Measurements from ENCODE around the gene SNTG2. TPM values are rescaled to one million over a fixed set of nuclear protein-coding genes. Genes with fewer than 3 reads are reported as not detected.

The SNTG2 gene
- total and polyA plus RNA-seq, 10 of the 15 experiments (the other 5 are each of a cell fraction or from before 2014, with no cell fraction given), result not detected

DNA sequence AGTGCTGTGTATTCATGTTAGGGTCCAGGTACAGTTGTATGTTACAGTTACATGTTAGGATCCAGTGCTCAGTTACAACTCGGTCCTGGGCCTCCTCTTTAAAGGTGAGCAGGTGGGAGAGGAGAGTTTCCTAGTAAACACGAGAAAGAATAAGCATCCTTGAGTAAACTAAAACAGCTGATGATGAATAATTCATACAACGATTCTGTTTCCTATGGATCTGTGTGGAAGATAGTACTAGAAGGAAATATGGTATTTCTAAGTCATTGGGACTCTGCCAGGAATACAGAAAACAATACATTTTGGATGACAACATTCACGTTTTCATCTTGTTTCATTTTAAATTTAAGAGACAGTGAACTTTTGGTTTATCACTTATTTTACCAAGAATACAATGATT lies 29.5 kb downstream of the SNTG2 start (continued):
- TF ChIP-seq NRF1 (conservative IDR thresholded peaks at IDR 0.05; ENCODE audit: low read depth, low read length) (no peak), NFIC (IDR thresholded peaks at IDR 0.05; ENCODE audit: low read depth, low read length) (no peak), HDGF (IDR thresholded peaks at IDR 0.05) (no peak), TAF1 (IDR thresholded peaks at IDR 0.05; ENCODE audit: borderline replicate concordance, low read depth, low read length) (no peak)
- TF ChIP-seq, protein P1, sequence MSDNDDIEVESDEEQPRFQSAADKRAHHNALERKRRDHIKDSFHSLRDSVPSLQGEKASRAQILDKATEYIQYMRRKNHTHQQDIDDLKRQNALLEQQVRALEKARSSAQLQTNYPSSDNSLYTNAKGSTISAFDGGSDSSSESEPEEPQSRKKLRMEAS (IDR thresholded peaks at IDR 0.05; ENCODE audit: low read depth, low read length), result no peak

DNA sequence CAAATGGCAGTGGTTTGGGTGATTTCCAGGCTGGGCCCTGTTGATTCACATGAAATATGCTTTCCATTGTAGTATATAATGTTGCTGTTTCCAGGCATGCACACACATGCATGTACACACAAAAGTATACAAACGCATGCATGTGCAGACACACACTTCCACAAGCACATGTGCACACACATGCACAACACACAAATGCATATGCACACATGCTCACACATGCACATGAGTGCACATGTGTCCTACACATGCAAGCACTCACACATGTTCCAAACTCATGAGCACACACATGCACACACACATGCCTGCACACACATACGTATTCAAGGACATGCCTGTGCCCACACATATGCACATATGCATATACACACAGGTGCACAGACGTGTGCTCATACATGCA lies 30.6 kb downstream of the SNTG2 start:
- ChIA-PET SMC1A (ENCODE audit: uncharacterized antibody, unreplicated experiment) (interaction anchor here (1.3 kb wide), 1 partner anchor 12 kb away, joined by 3 read pairs; no protein-coding TSS in a partner anchor), POLR2A (no interaction called here), RAD21 (ENCODE audit: unreplicated experiment) (no interaction called here), CTCF (no interaction called here)
- Histone ChIP-seq H3K27me3 (replicated peaks in 1 of 2; ENCODE audit: control insufficient read depth in 2 of 2, insufficient read depth in 2 of 2, low read length in 1 of 2) (no peaks in the 10 kb centered on the region; a peak in 2 of 4 replicates), H3K4me2 (ENCODE audit: control insufficient read depth, insufficient read depth) (no peak overlapping the region), H3K4me1 (ENCODE audit: control insufficient read depth, insufficient read depth, low read length) (peaks cover 7% of the 10 kb centered on the region), H3K4me3 (no peak overlapping the region), H4K20me1 (ENCODE audit: control insufficient read depth, insufficient read depth) (no peaks in the 10 kb centered on the region), H2AFZ (ENCODE audit: control insufficient read depth, low read depth, low read length) (no peak overlapping the region), H3K27ac (ENCODE audit: control insufficient read depth, insufficient read depth) (no peak overlapping the region), H3K36me3 (ENCODE audit: control insufficient read depth in 2 of 2, insufficient read depth in 2 of 2, low read length in 1 of 2) (no peaks in the 10 kb centered on the region), H3K9me3 (replicated peaks; ENCODE audit: control insufficient read depth, insufficient read depth, low read length) (no peaks in the 10 kb centered on the region), H3K79me2 (ENCODE audit: control insufficient read depth, insufficient read depth, low read length) (no peaks in the 10 kb centered on the region), H3K9ac (ENCODE audit: control insufficient read depth, insufficient read depth, low read length) (no peak overlapping the region)
- DNase-seq (ENCODE audit: low read depth, low spot score) (no peak), FAIRE-seq (no peak), ATAC-seq (no peak)
- WGBS (ENCODE audit: insufficient coverage, insufficient replicate concordance, low lambda C conversion rate, missing lambda C conversion rate), result 11% methylated on average over 3 of the region's 3 CpGs
- in situ Hi-C loops (cut with MboI), result no loop called here
- BruUV-seq (replicated peaks), result no TSS peak
- intact Hi-C loops (cut with micrococcal nuclease; ENCODE audit: unreplicated experiment), result no loop called here
- TF ChIP-seq SIN3A (IDR thresholded peaks at IDR 0.05; ENCODE audit: low read depth, low read length), result no peak
- TF ChIP-seq, protein P2, sequence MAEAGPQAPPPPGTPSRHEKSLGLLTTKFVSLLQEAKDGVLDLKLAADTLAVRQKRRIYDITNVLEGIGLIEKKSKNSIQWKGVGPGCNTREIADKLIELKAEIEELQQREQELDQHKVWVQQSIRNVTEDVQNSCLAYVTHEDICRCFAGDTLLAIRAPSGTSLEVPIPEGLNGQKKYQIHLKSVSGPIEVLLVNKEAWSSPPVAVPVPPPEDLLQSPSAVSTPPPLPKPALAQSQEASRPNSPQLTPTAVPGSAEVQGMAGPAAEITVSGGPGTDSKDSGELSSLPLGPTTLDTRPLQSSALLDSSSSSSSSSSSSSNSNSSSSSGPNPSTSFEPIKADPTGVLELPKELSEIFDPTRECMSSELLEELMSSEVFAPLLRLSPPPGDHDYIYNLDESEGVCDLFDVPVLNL (IDR thresholded peaks at IDR 0.05; ENCODE audit: low read depth, low read length), result no peak
- TF ChIP-seq PAX5 (IDR thresholded peaks at IDR 0.05; ENCODE audit: borderline replicate concordance, low read depth, low read length), result no peak
- TF ChIP-seq, protein P3, sequence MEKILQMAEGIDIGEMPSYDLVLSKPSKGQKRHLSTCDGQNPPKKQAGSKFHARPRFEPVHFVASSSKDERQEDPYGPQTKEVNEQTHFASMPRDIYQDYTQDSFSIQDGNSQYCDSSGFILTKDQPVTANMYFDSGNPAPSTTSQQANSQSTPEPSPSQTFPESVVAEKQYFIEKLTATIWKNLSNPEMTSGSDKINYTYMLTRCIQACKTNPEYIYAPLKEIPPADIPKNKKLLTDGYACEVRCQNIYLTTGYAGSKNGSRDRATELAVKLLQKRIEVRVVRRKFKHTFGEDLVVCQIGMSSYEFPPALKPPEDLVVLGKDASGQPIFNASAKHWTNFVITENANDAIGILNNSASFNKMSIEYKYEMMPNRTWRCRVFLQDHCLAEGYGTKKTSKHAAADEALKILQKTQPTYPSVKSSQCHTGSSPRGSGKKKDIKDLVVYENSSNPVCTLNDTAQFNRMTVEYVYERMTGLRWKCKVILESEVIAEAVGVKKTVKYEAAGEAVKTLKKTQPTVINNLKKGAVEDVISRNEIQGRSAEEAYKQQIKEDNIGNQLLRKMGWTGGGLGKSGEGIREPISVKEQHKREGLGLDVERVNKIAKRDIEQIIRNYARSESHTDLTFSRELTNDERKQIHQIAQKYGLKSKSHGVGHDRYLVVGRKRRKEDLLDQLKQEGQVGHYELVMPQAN (conservative IDR thresholded peaks at IDR 0.05), result no peak
- TF ChIP-seq NR2C1 (IDR thresholded peaks at IDR 0.05), result no peak
- no peak for TF ChIP-seq JUND (IDR thresholded peaks at IDR 0.05; ENCODE audit: low read depth, low read length)
- no peak for TF ChIP-seq SMARCA5 (IDR thresholded peaks at IDR 0.05)
- no peak for TF ChIP-seq CEBPB (IDR thresholded peaks at IDR 0.05; ENCODE audit: borderline replicate concordance in 1 of 2, low read depth in 2 of 2, low read length in 2 of 2)
- no peak for TF ChIP-seq NFYB (IDR thresholded peaks at IDR 0.05; ENCODE audit: insufficient read depth, low read depth, low read length)
- TF ChIP-seq BRCA1 (IDR thresholded peaks at IDR 0.05; ENCODE audit: low read depth, low read length), result no peak
- no peak for TF ChIP-seq ESRRA (IDR thresholded peaks at IDR 0.05; ENCODE audit: low read length)
- no peak for TF ChIP-seq ZNF274 (IDR thresholded peaks at IDR 0.05; ENCODE audit: insufficient read depth, insufficient read length)
- TF ChIP-seq SREBF1 (IDR thresholded peaks at IDR 0.05; ENCODE audit: low read length), result no peak
- TF ChIP-seq ZSCAN29 (IDR thresholded peaks at IDR 0.05), result no peak
- TF ChIP-seq TARDBP (IDR thresholded peaks at IDR 0.05; ENCODE audit: borderline replicate concordance), result no peak
- no peak for TF ChIP-seq SMC3 (IDR thresholded peaks at IDR 0.05; ENCODE audit: borderline replicate concordance, low read length)
- TF ChIP-seq TCF3 (IDR thresholded peaks at IDR 0.05; ENCODE audit: borderline replicate concordance, insufficient read depth, low read depth, low read length), result no peak
- no peak for TF ChIP-seq IKZF1 (conservative IDR thresholded peaks at IDR 0.05)
